GM12865 (cell line): ENCODE results near the gene ANKRD28.

Experiments used
- DNase-seq: peaks from one replicate; pipeline ENCODE4 v3.0.0; 2010; ENCODE audit warnings: low read depth
- H3K4me3 ChIP-seq: 2 replicates; pipeline ENCODE4 v1.5.1; 2011; ENCODE audit warnings: mild to moderate bottlenecking, low read depth, low read length, control low read depth
- TF ChIP-seq, protein P1 (sequence below): IDR thresholded peaks from 2 replicates; pipeline ENCODE4 v1.5.1; 2011; ENCODE audit warnings: low read length, control low read depth, low read depth, inconsistent platforms; ENCODE audit not compliant: insufficient read depth; ENCODE audit errors: missing control alignments

The ANKRD28 gene

DNA sequence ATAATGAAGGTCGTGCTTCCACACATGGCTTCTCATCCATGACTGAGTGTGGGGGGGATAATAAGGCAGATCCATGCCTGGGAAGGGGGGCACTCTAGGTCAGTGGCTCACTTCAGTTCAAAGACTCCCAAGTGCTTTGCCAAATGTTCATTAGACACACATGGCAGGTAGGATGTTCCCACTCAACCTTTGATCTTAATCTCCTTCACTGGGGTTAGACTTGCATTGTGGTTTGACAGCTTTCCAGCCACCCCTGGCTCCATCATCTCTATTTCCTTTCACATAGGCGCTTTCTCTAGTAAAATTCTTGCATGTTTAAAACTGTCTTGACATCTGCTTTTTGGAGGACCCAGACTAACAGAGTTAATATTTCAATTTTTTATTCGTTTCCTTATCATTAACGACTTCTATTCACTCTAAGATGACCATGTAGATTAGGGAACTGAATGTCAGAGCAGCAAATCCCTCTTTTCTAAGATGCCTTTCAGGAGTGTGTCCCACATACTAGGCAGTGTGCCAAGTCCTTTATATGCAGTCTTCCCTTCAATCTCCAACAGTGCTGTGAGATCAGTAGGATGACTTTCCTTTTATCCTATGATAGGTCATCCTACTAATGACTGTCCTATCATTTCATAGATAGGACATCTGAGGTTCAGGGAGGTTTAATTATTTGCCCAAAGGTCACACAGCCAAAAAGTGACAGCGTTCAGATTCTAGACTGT lies 138.4 kb downstream of the ANKRD28 start:
- H3K4me3 ChIP-seq: no peak overlapping the region
- DNase-seq: no peak
- TF ChIP-seq, protein P1, sequence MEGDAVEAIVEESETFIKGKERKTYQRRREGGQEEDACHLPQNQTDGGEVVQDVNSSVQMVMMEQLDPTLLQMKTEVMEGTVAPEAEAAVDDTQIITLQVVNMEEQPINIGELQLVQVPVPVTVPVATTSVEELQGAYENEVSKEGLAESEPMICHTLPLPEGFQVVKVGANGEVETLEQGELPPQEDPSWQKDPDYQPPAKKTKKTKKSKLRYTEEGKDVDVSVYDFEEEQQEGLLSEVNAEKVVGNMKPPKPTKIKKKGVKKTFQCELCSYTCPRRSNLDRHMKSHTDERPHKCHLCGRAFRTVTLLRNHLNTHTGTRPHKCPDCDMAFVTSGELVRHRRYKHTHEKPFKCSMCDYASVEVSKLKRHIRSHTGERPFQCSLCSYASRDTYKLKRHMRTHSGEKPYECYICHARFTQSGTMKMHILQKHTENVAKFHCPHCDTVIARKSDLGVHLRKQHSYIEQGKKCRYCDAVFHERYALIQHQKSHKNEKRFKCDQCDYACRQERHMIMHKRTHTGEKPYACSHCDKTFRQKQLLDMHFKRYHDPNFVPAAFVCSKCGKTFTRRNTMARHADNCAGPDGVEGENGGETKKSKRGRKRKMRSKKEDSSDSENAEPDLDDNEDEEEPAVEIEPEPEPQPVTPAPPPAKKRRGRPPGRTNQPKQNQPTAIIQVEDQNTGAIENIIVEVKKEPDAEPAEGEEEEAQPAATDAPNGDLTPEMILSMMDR: no peak

GRCh38 chr3:15657016-15657415 lies 140.8 kb downstream of the ANKRD28 start:
- TF ChIP-seq, protein P1: no peak
- DNase-seq: no peak
- H3K4me3 ChIP-seq: no peak overlapping the region

- TF ChIP-seq, protein P1: no peak
- no peak for DNase-seq
- H3K4me3 ChIP-seq: no peak overlapping the region
These were observed 141.4 kb downstream of the ANKRD28 start for GRCh38 chr3:15656342-15656741.

GRCh38 chr3:15654891-15655290 lies 142.9 kb downstream of the ANKRD28 start:
- no peak for DNase-seq
- H3K4me3 ChIP-seq: no peak overlapping the region
- TF ChIP-seq, protein P1: no peak

DNA sequence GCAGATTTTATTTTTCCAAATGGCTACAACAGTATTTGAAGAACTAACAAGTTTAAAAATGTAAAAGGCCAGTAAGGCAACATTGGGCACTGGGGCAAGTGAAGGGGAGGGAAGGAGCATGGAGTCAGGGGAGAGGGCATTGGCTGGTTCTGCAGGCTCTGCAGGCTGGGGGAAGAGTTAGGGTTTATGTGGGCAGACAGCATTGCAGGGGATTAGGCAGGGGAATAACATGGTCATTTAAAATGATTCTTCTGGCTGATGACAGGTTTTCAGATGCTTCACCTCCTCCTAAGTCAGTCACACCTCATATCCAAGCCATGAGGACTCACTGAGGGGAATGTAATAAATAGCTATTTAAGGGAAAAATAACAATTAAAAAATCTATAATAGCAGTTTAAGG lies 143.7 kb downstream of the ANKRD28 start:
- TF ChIP-seq, protein P1: no peak
- H3K4me3 ChIP-seq: no peak overlapping the region
- no peak for DNase-seq

GRCh38 chr3:15653321-15653720 lies 144.5 kb downstream of the ANKRD28 start:
- no peak for DNase-seq
- H3K4me3 ChIP-seq: no peak overlapping the region
- TF ChIP-seq, protein P1: no peak

DNA sequence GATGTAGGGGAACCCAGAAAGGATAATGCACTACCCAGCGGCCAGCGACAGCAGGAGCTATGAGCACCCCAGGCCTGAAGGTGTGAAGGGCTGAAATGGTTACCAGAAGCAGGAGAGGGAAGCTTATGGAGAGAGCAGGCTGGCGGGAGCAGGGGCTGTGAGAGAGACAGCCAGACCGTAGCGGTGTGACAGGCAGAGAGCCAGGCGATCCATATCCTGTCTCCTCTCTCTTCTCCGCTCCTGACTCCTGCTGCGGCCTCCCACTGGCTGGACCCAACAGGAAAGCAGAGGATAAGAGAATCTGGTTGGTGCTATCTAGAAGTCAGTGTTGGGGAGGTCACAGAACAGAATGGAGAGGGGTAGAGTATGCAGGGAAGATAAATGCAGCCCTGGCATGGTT lies 146.4 kb downstream of the ANKRD28 start:
- TF ChIP-seq, protein P1: no peak
- no peak for DNase-seq
- no peak overlapping the region for H3K4me3 ChIP-seq
